Activated T-cell treated with anti-CD3 and anti-CD28 coated beads, Interleukin-2, amount 50 U/mL, for 4 hours (primary cell): ENCODE data around the gene LZTR1. TPM values are rescaled to one million over a fixed set of nuclear protein-coding genes. Genes with fewer than 3 reads are reported as not detected.

ENCODE experiments used
- ATAC-seq, 2 donors: fragments of 200-7000 bp; cut with Tn5 transposase; one replicate each; pipeline ENCODE4 v1.10.0; 2021
- DNase-seq: peaks from one replicate; pipeline ENCODE4 v3.0.0-alpha.2; 2020
- H3K27me3 Mint-ChIP-seq: one replicate; pipeline ENCODE4 v1.8.0; 2021; ENCODE audit warnings: low read depth, mixed read lengths
- H3K36me3 Mint-ChIP-seq: one replicate; pipeline ENCODE4 v1.8.0; 2022; ENCODE audit warnings: mixed read lengths; ENCODE audit not compliant: insufficient read depth
- H3K4me1 Mint-ChIP-seq: one replicate; pipeline ENCODE4 v1.8.0; 2021; ENCODE audit warnings: low read depth, mixed read lengths
- H3K4me3 Mint-ChIP-seq: one replicate; pipeline ENCODE4 v1.8.0; 2021; ENCODE audit warnings: mild to moderate bottlenecking, moderate library complexity, mixed read lengths
- H3K9me3 Mint-ChIP-seq: one replicate; pipeline ENCODE4 v1.8.0; 2021; ENCODE audit warnings: mixed read lengths
- total RNA-seq, 3 donors: library from RNA; stranded (reverse); gene quantifications; one replicate each; pipeline ENCODE4 v1.2.1, GENCODE V29; 2021

The LZTR1 gene
- total RNA-seq, 3 donors from 2014 or later: 82.4 to 96.6 (median 84.7) TPM

- H3K4me3 Mint-ChIP-seq: peak within 1 kb of the TSS; percentile 83
- no peaks in the 10 kb centered on the region for H3K9me3 Mint-ChIP-seq
- DNase-seq: no peak
- H3K36me3 Mint-ChIP-seq: no peaks in the 10 kb centered on the region
- no peak for ATAC-seq
- H3K4me1 Mint-ChIP-seq: peaks cover 27% of the 10 kb centered on the region
- no peaks in the 10 kb centered on the region for H3K27me3 Mint-ChIP-seq
These were observed 32.8 kb downstream of the LZTR1 start, which contains the start of gene P2RX6 for GRCh38 chr22:21014726-21015465. Gene P2RX6 (plus strand): TSS chr22:21015165. CDS start chr22:21015175, 10 bp downstream.

GRCh38 chr22:21015466-21016006 lies 33.4 kb downstream of the LZTR1 start:
- no peak for DNase-seq
- Mint-ChIP-seq H3K4me3 (no peak overlapping the region), H3K36me3 (no peaks in the 10 kb centered on the region), H3K4me1 (peaks cover 27% of the 10 kb centered on the region), H3K27me3 (no peaks in the 10 kb centered on the region), H3K9me3 (no peaks in the 10 kb centered on the region)
- no peak for ATAC-seq

- ATAC-seq: no peak
- peak overlapping the region; percentile 21 for H3K4me3 Mint-ChIP-seq
These were observed 34.7 kb downstream of the LZTR1 start for GRCh38 chr22:21016644-21017420.

GRCh38 chr22:21018314-21018713 lies 36.2 kb downstream of the LZTR1 start:
- H3K4me1 Mint-ChIP-seq: peaks cover 24% of the 10 kb centered on the region
- ATAC-seq (no peak), DNase-seq (no peak)
- H3K27me3 Mint-ChIP-seq: peaks cover 3% of the 10 kb centered on the region
- H3K9me3 Mint-ChIP-seq: no peaks in the 10 kb centered on the region
- H3K4me3 Mint-ChIP-seq: no peak overlapping the region
- H3K36me3 Mint-ChIP-seq: no peaks in the 10 kb centered on the region

More at GRCh38 chr22:21016644-21017420, 34.7 kb downstream of the LZTR1 start:
- no peak for DNase-seq
- H3K27me3 Mint-ChIP-seq: peaks cover 3% of the 10 kb centered on the region
- no peaks in the 10 kb centered on the region for H3K9me3 Mint-ChIP-seq
- no peaks in the 10 kb centered on the region for H3K36me3 Mint-ChIP-seq
- peaks cover 27% of the 10 kb centered on the region for H3K4me1 Mint-ChIP-seq

- peaks cover 3% of the 10 kb centered on the region for H3K27me3 Mint-ChIP-seq
- H3K4me1 Mint-ChIP-seq: peaks cover 14% of the 10 kb centered on the region
- no peaks in the 10 kb centered on the region for H3K36me3 Mint-ChIP-seq
- no peak overlapping the region for H3K4me3 Mint-ChIP-seq
- DNase-seq (no peak), ATAC-seq (peak in 1 of 2 donors; percentile 63)
- no peaks in the 10 kb centered on the region for H3K9me3 Mint-ChIP-seq
These were observed 38.8 kb downstream of the LZTR1 start for GRCh38 chr22:21020802-21021429.

- peaks cover 10% of the 10 kb centered on the region for H3K4me1 Mint-ChIP-seq
- no peaks in the 10 kb centered on the region for H3K36me3 Mint-ChIP-seq
- ATAC-seq (no peak), DNase-seq (no peak)
- peaks cover 3% of the 10 kb centered on the region for H3K27me3 Mint-ChIP-seq
- no peaks in the 10 kb centered on the region for H3K9me3 Mint-ChIP-seq
- H3K4me3 Mint-ChIP-seq: no peak overlapping the region
These were observed 40.4 kb downstream of the LZTR1 start for GRCh38 chr22:21022507-21022906.

GRCh38 chr22:21022955-21023614 lies 41.0 kb downstream of the LZTR1 start:
- Mint-ChIP-seq H3K9me3 (no peaks in the 10 kb centered on the region), H3K27me3 (peaks cover 3% of the 10 kb centered on the region), H3K4me1 (peaks cover 10% of the 10 kb centered on the region), H3K36me3 (no peaks in the 10 kb centered on the region), H3K4me3 (no peak overlapping the region)
- ATAC-seq (no peak), DNase-seq (no peak)

- Mint-ChIP-seq H3K9me3 (no peaks in the 10 kb centered on the region), H3K4me3 (no peak overlapping the region), H3K27me3 (peaks cover 16% of the 10 kb centered on the region), H3K4me1 (peaks cover 10% of the 10 kb centered on the region), H3K36me3 (no peaks in the 10 kb centered on the region)
- DNase-seq (no peak), ATAC-seq (peak in 1 of 2 donors; percentile 52)
These were observed 43.2 kb downstream of the LZTR1 start for GRCh38 chr22:21025266-21025665.

- Mint-ChIP-seq H3K36me3 (no peaks in the 10 kb centered on the region), H3K9me3 (no peaks in the 10 kb centered on the region), H3K4me1 (peaks cover 10% of the 10 kb centered on the region), H3K4me3 (no peak overlapping the region), H3K27me3 (peaks cover 23% of the 10 kb centered on the region)
- ATAC-seq: no peak
- no peak for DNase-seq
These were observed 44.0 kb downstream of the LZTR1 start for GRCh38 chr22:21025763-21026755.

GRCh38 chr22:21026783-21027692 lies 44.9 kb downstream of the LZTR1 start:
- Mint-ChIP-seq H3K27me3 (peaks cover 25% of the 10 kb centered on the region), H3K4me1 (peaks cover 10% of the 10 kb centered on the region), H3K4me3 (no peak overlapping the region), H3K9me3 (no peaks in the 10 kb centered on the region), H3K36me3 (no peaks in the 10 kb centered on the region)
- DNase-seq (no peak), ATAC-seq (no peak)

- H3K27me3 Mint-ChIP-seq: peaks cover 31% of the 10 kb centered on the region
- no peaks in the 10 kb centered on the region for H3K9me3 Mint-ChIP-seq
- DNase-seq (no peak), ATAC-seq (no peak)
- H3K4me1 Mint-ChIP-seq: peaks cover 10% of the 10 kb centered on the region
- H3K36me3 Mint-ChIP-seq: no peaks in the 10 kb centered on the region
- H3K4me3 Mint-ChIP-seq: no peak overlapping the region
These were observed 46.5 kb downstream of the LZTR1 start for GRCh38 chr22:21028277-21029251.
